Natural killer cell (primary cell): ENCODE data around the gene NUMBL. TPM values are rescaled to one million over a fixed set of nuclear protein-coding genes. Genes with fewer than 3 reads are reported as not detected.

Experiments used
- ATAC-seq, 3 donors: fragments of 150-1000 bp in 2 of 3; fragments of 200-7000 bp in 1 of 3; cut with Tn5 transposase; 1 replicate in 1 of 3; 2 replicates in 2 of 3; pipeline ENCODE4 v1.10.0; 2021; ENCODE audit warnings: mild to moderate bottlenecking in 2 of 3, moderate library complexity in 2 of 3
- DNase-seq, 2 donors: peaks; one replicate each; pipeline versions ENCODE4 v3.0.0 to v3.0.0-alpha.2; 2013 to 2021; ENCODE audit warnings: mixed read lengths in 1 of 2
- H3K27ac ChIP-seq: one replicate; pipeline ENCODE4 v1.5.1; 2013; ENCODE audit warnings: mild to moderate bottlenecking, low read length
- H3K27me3 ChIP-seq: one replicate; pipeline ENCODE4 v1.6.1; 2013; ENCODE audit warnings: low read length; ENCODE audit not compliant: control insufficient read depth, insufficient read depth
- H3K36me3 ChIP-seq: one replicate; pipeline ENCODE4 v1.6.1; 2013; ENCODE audit warnings: low read length; ENCODE audit not compliant: control insufficient read depth, insufficient read depth
- H3K4me1 ChIP-seq: one replicate; pipeline ENCODE4 v1.6.1; 2013; ENCODE audit warnings: low read length; ENCODE audit not compliant: control insufficient read depth, insufficient read depth
- H3K4me3 ChIP-seq: one replicate; pipeline ENCODE4 v1.5.1; 2013; ENCODE audit warnings: low read length
- H3K9me3 ChIP-seq: one replicate; pipeline ENCODE4 v1.6.1; 2013; ENCODE audit warnings: low read length; ENCODE audit not compliant: control insufficient read depth, insufficient read depth
- H3K27ac Mint-ChIP-seq, 2 donors: one replicate each; pipeline ENCODE4 v1.8.0; 2022; ENCODE audit warnings: mild to moderate bottlenecking in 2 of 2, mixed read lengths in 2 of 2, moderate library complexity in 1 of 2
- H3K27me3 Mint-ChIP-seq, 2 donors: one replicate each; pipeline ENCODE4 v1.8.0; 2022; ENCODE audit warnings: low read depth in 2 of 2, mixed read lengths in 2 of 2
- H3K36me3 Mint-ChIP-seq: one replicate; pipeline ENCODE4 v1.8.0; 2022; ENCODE audit warnings: mixed read lengths
- H3K4me1 Mint-ChIP-seq, 2 donors: one replicate each; pipeline ENCODE4 v1.8.0; 2022; ENCODE audit warnings: mixed read lengths in 2 of 2
- H3K4me3 Mint-ChIP-seq: one replicate; pipeline ENCODE4 v1.8.0; 2022; ENCODE audit warnings: mild to moderate bottlenecking, moderate library complexity, mixed read lengths
- H3K9me3 Mint-ChIP-seq, 2 donors: one replicate each; pipeline ENCODE4 v1.8.0; 2022; ENCODE audit warnings: mixed read lengths in 2 of 2
- WGBS: methylation state at CpG from one replicate; pipeline ENCODE4 v1.1.7; 2013; ENCODE audit warnings: missing lambda C conversion rate; ENCODE audit not compliant: insufficient coverage; 5-methylcytosine and 5-hydroxymethylcytosine counted together
- intact Hi-C: fragments of 100-400 bp; cut with micrococcal nuclease; formaldehyde crosslinking; loops from one replicate; pipeline ENCODE4 v1.14.2; 2022
- total RNA-seq, 4 donors: library from RNA; stranded (reverse); fragments of 120-200 nt in 1 of 4; gene quantifications; one replicate each; pipeline versions ENCODE4 v1.2.3 to v1.2.4, GENCODE V29; 2013 to 2022
- TF ChIP-seq, protein P1 (sequence below): fragments of 200-600 bp; IDR thresholded peaks from one replicate; pipeline ENCODE4 v1.8.0; 2022; ENCODE audit warnings: antibody characterized with exemption

NUMBL gene
- total RNA-seq, 3 donors from 2014 or later (not counting 1 experiment from before 2014, with no cell fraction given), result 9.9 to 19.5 (median 10.2) TPM

DNA sequence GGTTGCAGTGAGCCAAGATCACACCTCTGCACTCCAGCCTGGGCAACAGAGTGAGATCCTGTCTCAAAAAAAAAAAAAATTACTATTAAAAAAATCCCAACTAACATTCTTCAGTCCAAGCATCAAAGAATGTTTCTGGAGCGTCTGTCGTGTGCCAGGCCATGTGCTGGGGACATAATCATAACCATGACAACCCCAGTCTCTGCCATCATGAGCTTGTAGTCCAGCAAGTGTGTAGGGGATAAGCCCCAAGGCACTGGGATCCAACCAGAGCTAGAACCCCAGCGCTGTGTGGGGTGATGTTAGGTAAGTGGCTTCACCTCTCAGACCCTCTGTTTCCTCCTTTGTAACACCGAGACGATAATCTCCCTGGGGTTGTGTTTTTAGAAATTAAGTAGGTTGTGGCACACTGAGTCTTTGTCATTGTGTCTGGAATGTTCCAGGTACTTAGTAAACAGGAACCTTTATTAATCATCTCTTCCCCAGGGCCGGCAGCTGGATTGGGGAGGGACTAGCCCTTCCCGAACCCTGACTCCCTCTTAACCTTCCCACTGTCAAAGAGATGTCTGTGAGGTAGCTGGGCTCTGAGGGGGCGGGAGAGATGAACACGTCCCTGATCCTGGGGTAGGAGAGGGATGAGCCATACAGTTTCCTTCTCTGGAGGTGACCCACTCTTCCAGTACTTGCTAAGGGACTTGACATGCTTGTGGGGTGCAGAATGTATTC is 31.6 kb upstream of the NUMBL start:
- H3K4me1 Mint-ChIP-seq, result peaks cover 37 to 43% of the 10 kb centered on the region in 2 donors
- peak overlapping the region in 1 of 2 donors; percentile 30 for H3K27ac Mint-ChIP-seq
- Histone ChIP-seq H3K36me3 (peaks cover 16% of the 10 kb centered on the region), H3K27ac (no peak overlapping the region), H3K9me3 (no peaks in the 10 kb centered on the region), H3K4me3 (no peak overlapping the region), H3K4me1 (peaks cover 36% of the 10 kb centered on the region), H3K27me3 (no peaks in the 10 kb centered on the region)
- DNase-seq (no peak), ATAC-seq (no peak)
- H3K9me3 Mint-ChIP-seq, result no peaks in the 10 kb centered on the region
- no peak overlapping the region for H3K4me3 Mint-ChIP-seq
- TF ChIP-seq, protein P1, sequence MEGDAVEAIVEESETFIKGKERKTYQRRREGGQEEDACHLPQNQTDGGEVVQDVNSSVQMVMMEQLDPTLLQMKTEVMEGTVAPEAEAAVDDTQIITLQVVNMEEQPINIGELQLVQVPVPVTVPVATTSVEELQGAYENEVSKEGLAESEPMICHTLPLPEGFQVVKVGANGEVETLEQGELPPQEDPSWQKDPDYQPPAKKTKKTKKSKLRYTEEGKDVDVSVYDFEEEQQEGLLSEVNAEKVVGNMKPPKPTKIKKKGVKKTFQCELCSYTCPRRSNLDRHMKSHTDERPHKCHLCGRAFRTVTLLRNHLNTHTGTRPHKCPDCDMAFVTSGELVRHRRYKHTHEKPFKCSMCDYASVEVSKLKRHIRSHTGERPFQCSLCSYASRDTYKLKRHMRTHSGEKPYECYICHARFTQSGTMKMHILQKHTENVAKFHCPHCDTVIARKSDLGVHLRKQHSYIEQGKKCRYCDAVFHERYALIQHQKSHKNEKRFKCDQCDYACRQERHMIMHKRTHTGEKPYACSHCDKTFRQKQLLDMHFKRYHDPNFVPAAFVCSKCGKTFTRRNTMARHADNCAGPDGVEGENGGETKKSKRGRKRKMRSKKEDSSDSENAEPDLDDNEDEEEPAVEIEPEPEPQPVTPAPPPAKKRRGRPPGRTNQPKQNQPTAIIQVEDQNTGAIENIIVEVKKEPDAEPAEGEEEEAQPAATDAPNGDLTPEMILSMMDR, result no peak
- H3K27me3 Mint-ChIP-seq, result no peaks in the 10 kb centered on the region
- 94% methylated on average over 5 of the region's 9 CpGs for WGBS
- no peaks in the 10 kb centered on the region for H3K36me3 Mint-ChIP-seq
- intact Hi-C loops, result no loop called here

GRCh38 chr19:40721140-40721486 is 30.7 kb upstream of the NUMBL start:
- Histone ChIP-seq H3K4me1 (peaks cover 42% of the 10 kb centered on the region), H3K36me3 (peaks cover 9% of the 10 kb centered on the region), H3K27ac (no peak overlapping the region), H3K9me3 (no peaks in the 10 kb centered on the region), H3K4me3 (no peak overlapping the region), H3K27me3 (no peaks in the 10 kb centered on the region)
- DNase-seq, result no peak
- no peaks in the 10 kb centered on the region for H3K9me3 Mint-ChIP-seq
- H3K27ac Mint-ChIP-seq, result peak overlapping the region; percentile 16 to 99
- no peak for ATAC-seq
- TF ChIP-seq, protein P1, result no peak
- intact Hi-C loops, result no loop called here
- peaks cover 41 to 50% of the 10 kb centered on the region in 2 donors for H3K4me1 Mint-ChIP-seq
- peak overlapping the region; percentile 68 for H3K4me3 Mint-ChIP-seq
- no peaks in the 10 kb centered on the region for H3K27me3 Mint-ChIP-seq
- 89% methylated on average over 6 of the region's 6 CpGs for WGBS
- no peaks in the 10 kb centered on the region for H3K36me3 Mint-ChIP-seq

GRCh38 chr19:40719414-40719894 is 29.0 kb upstream of the NUMBL start:
- peaks cover 6% of the 10 kb centered on the region for H3K36me3 ChIP-seq
- intact Hi-C loops, result loop anchor here (5.0 kb wide), 1 partner anchor 47 kb away; no protein-coding TSS in a partner anchor
- Mint-ChIP-seq H3K27me3 (no peaks in the 10 kb centered on the region), H3K27ac (peak overlapping the region; percentile 99), H3K36me3 (no peaks in the 10 kb centered on the region), H3K9me3 (no peaks in the 10 kb centered on the region), H3K4me3 (peak overlapping the region; percentile 94), H3K4me1 (peaks cover 57 to 66% of the 10 kb centered on the region in 2 donors)
- no peaks in the 10 kb centered on the region for H3K9me3 ChIP-seq
- no peak for DNase-seq
- no peak overlapping the region for H3K27ac ChIP-seq
- H3K27me3 ChIP-seq, result no peaks in the 10 kb centered on the region
- WGBS, result 72% methylated on average over 7 of the region's 7 CpGs
- TF ChIP-seq, protein P1, result no peak
- H3K4me1 ChIP-seq, result peaks cover 56% of the 10 kb centered on the region
- no peak overlapping the region for H3K4me3 ChIP-seq
- no peak for ATAC-seq
